Activated T-cell treated with anti-CD3 and anti-CD28 coated beads for 24 hours (primary cell): ENCODE data around the gene BAZ2B.

Experiments
- DNase-seq: peaks from one replicate; pipeline ENCODE4 v3.0.0-alpha.2; 2020; ENCODE audit warnings: low read depth

The BAZ2B gene

GRCh38 chr2:159573846-159574606 is 42.3 kb downstream of the BAZ2B start:
- no peak for DNase-seq

- DNase-seq, result no peak
These were observed 43.1 kb downstream of the BAZ2B start for GRCh38 chr2:159573294-159573693.

DNA sequence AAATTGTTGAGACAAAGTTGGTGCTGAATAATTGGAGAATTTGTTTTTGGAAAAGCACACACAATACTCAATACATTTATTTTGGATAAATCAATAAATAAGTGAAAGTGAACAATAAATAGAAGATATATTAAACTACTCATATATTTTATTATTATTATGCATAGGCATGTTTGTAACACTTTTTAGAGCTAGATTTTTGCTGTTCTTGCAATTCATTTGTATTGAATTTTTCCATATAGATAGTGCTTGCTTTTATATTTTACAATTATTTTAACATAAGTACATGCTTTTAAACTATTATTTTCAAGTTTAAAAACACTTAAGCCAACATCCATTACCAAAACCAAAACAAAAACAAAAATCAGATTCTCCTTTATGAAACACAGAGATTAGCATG is 43.9 kb downstream of the BAZ2B start:
- no peak for DNase-seq

DNA sequence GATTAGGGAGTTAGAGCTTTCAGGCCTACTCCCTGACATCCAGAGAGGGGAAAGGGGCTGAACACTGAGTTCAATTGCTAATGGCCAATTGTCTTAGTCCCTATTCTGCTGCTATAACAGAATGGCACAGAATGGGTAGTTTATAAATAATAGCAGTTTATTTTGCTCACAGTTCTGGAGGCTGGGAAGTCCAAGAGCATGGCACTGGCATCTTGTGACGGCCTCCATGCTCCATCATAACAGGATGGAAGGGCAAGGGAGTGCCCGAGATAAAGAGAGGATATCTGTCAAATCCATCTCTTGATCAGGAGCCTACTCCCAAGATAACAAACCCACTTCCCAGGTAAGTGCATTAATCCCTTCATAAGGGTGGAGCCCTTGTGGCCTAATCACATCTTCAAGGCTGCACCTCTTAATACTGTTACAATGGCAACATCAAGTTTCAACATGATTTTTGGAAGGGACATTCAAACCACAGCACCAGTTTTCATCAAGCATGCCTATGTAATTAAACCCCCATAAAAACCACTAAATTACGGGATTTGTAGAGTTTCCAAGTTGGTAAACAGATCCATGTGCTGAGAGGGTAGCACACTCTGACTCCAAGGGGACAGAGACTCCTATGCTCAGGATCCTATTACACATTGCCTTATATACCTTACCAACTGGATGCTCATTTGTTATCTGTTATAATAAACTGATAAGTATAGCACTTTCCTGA is 44.6 kb downstream of the BAZ2B start:
- DNase-seq, result no peak

DNA sequence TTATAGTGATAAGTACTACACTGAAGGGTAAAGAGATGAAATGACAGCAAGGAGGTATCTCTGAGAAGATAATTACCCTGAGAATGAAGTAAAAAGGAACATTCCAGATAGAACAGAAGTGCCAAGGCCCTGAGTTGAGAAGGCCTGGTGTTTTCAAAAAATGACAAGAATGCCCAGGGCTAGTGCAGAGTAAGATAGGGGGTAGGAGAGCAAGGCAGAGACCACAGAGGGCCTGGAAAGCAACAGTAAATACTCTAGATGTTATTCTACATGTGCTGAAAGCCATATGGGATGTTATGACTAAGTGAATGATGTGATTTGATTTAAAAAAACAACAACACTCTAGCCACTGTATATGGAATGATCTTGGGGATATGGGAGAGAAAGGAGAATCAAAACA is 52.3 kb downstream of the BAZ2B start:
- DNase-seq, result no peak

DNA sequence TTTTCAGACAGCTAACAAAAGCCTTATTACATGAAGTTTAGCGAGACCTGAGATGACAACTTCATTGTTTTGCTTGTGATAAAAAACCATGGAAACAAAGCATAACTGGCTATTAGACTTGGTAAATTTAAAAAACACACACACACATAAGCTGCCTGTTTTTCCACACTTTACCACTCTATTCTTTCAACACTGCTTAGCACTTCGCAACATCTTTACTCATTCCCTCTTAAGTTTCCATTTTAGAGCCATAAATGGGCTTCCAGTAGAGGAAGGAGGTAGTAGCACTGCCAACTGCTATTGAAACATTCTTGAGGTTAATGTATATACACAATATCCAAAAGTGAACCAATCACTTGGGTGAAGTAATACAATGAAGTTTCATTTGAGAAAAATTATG is 54.1 kb downstream of the BAZ2B start:
- no peak for DNase-seq

DNA sequence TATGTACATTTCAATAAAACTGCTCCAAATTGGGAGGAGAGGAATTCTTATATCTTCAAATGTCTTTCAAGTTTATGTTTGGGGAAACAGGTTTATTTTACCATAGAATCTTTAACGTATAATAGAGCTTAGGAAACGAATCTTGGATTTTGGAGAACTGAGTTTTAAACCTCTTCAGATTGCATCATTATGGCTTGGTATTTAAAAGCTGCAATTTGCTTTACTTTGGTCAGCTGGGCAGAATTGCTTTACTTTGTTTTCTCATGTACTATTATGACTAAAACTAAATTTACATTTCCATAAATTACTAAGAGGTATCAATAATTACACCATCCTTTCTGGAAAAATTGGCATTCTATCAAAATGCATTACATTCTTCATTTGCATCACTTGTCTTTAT is 54.6 kb downstream of the BAZ2B start:
- no peak for DNase-seq

DNA sequence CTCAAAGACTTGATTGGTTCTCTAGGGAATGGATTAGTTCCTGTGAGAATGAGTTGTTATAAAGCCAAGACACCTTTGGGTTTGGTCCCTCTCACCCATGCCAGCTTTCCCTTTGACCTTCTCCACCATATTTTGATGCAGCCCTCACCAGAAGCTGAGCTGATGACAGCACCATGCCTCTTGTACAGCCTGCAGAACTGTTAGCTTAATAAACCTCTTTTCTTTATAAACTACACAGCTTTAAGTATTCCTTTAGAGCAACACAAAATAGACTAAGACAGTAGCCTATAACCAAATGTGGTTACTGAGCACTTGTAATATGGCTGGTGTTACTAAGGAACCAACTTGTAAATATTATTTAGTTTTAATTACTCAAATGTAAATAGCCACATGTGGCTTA is 55.1 kb downstream of the BAZ2B start:
- DNase-seq, result no peak

DNA sequence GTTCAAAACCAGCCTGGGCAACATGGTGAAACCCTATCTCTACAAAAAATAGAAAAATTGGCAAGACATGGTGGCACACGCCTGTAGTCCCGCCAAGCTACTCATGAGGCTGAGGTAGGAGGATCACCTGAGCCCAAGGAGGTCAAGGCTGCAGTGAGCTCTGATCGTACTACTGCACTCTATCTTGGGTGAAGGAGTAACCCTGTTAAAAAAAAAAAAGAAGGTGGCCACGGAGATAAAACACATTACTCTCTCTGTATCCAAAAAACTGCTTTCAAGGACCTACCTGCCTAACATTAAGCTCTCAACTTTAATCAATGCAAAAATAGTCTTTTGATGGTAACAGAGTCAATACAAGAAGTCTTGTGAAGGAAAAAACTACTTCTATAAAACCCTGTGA is 57.3 kb downstream of the BAZ2B start:
- no peak for DNase-seq

GRCh38 chr2:159558479-159558878 is 57.9 kb downstream of the BAZ2B start:
- no peak for DNase-seq

- DNase-seq, result no peak
These were observed 58.8 kb downstream of the BAZ2B start for GRCh38 chr2:159557437-159558034.

GRCh38 chr2:159555651-159556392 is 60.5 kb downstream of the BAZ2B start:
- no peak for DNase-seq

DNA sequence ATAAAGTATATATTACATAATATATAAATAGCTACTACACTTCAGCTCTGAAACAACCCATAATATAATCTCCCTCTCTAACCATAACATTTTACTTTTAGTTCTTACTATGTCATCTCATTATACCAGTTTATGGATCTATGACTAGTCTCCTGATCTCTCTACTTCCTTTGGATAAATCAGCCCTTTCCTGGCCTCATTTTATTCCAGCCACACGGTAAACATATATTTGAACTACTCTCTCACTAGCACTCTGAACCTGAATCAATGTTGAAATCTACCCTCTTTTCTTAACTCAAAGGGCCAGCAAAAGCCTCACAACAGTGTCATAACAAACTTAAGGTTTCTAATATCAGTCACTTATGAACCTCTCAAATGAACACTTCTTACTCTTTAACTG is 62.6 kb downstream of the BAZ2B start:
- DNase-seq, result no peak

- no peak for DNase-seq
These were observed 64.5 kb downstream of the BAZ2B start for GRCh38 chr2:159551806-159552205.

DNA sequence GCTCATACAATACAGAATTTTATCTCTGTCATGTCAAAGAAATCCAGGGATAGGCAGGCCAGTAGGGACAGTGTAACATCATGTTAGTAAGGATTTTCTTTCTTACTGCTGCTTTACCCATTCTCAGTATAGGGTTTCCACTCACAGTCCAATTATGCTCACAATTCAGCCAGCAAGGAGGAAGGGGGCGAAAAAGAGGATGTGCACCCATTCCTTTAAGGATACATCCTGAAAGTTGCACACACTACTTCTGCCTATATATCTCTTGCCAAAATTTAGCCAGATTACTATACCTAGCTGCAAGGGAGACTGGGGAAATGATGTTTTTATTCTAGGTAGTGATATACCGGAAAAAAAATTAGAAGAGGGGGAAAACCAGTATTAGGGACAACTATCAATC is 66.1 kb downstream of the BAZ2B start:
- no peak for DNase-seq

DNA sequence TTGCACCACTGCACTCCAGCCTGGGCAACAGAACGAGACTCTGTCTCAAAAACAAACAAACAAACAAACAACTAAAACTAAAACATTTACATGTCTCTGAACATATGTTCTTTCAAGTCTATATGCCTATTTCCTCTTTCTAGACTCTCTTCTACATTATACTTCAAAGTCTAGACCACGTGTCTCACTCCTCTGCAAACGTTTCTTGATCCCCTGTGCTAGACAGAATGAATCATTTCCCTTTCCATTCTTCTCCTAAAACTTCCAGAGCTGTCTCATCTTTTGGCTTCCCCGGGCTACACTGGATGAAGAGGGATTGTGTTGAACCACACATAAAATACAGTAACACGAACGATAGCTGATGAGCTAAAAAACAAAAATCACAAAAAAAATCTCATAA is 67.1 kb downstream of the BAZ2B start:
- no peak for DNase-seq

DNA sequence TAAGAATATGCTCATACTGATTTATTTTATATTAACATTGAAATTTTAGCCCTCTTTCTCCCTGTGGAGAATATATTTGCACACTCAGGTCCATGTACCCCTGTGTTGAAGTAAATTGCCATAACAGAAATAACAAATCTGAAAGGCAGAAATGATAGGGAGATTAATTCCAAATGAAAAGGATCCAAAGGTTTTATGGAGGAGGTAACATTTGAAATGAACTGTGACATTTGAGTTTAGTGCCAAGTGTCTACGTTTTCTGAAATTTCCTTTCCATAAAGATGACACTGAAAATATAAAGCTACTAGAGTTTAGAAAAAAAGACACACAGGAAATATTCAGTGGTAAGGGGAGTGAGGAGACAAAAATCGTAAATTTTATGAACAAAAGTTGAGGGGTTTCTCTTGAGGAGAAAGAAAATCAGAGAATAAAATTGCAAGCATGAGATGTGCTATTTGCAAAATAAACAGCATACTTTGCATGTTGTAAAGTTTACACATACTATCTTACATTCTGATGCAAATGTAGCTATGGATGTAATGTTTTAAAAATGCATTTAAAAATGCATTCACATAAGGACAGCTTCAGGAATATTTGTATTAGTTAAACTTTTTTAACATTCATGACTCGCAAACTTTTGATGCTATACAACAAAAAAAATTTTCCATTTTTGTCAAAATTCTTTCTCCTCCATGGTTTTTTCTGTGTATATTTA is 69.5 kb downstream of the BAZ2B start:
- DNase-seq, result no peak

DNA sequence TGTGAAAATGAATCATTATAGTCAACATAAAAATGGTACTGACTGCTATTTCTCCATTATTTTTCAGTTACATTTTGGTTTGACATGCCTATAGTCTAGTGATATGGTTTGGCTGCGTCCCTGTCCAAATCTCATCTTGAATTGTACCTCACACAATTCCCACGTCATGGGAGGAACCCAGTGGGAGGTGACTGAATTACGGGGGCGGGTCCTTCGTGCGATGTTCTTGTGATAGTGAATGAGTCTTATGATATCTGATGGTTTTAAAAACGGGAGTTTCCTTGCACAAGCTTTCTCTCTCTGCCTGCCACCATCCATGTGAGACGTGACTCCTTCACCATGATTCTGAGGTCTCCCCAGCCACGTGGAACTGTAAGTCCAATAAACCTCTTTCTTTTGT is 70.3 kb downstream of the BAZ2B start:
- no peak for DNase-seq

- no peak for DNase-seq
These were observed 71.3 kb downstream of the BAZ2B start for GRCh38 chr2:159545085-159545484.

DNA sequence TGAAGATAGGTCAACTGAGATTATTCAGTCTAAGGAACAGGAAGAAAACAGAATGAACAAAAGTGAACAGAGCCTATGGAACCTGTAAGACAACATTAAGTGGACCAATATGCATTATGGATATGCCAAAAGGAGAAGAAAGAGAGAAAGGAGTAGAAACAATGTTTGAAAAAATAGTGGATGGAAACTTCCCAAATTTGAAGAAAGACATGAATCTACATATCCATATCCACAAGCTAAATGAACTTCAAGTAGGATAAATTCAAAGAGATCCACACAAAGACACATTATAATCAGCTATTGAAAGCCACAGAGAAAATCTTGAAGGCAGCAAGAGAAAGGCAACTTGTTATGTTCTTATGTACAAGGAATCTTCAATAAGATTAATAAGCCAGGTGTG is 74.2 kb downstream of the BAZ2B start:
- no peak for DNase-seq

- no peak for DNase-seq
These were observed 76.6 kb downstream of the BAZ2B start for GRCh38 chr2:159539701-159540100.

DNA sequence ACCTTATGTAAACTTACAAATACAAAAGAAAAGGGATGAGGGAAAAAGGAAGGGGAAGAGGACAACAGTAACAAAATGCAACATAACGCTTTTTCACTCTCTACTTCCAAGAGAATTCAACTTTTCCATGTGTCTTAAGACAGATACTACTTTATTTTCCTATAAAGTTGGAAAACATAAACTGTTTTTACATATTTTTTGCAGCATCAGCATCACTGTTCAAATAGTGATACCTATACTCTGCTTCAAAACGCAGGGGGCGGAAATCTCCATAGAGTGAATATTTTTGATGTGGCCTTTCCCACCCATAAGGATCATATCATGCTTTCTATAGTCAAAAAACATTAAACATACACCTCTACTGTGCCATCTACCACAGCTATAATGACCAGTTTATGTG is 77.5 kb downstream of the BAZ2B start:
- no peak for DNase-seq
